Liver (tissue), 9 donors: ENCODE data around the gene LRPPRC. TPM values are rescaled to one million over a fixed set of nuclear protein-coding genes. Genes with fewer than 3 reads are reported as not detected.

Source experiments
- DNase-seq: peaks from one replicate; pipeline ENCODE4 v3.0.0-alpha.2; 2017; ENCODE audit warnings: low spot score
- H3K27ac ChIP-seq, 2 donors: one replicate each; pipeline ENCODE4 v1.7.0; 2013; ENCODE audit warnings: inconsistent platforms in 2 of 2, low read length in 2 of 2, control low read depth in 1 of 2, low read depth in 1 of 2, mild to moderate bottlenecking in 1 of 2
- H3K27me3 ChIP-seq, 4 donors: one replicate each; pipeline versions ENCODE4 v1.6.1 to v1.7.0; 2013; ENCODE audit warnings: low read length in 3 of 4, inconsistent platforms in 1 of 4, mild to moderate bottlenecking in 1 of 4, moderate library complexity in 1 of 4; ENCODE audit not compliant: control insufficient read depth in 4 of 4, insufficient read depth in 4 of 4
- H3K36me3 ChIP-seq, 4 donors: one replicate each; pipeline versions ENCODE4 v1.6.1 to v1.7.0; 2013; ENCODE audit warnings: low read length in 3 of 4, mild to moderate bottlenecking in 3 of 4, low read depth in 1 of 4, moderate library complexity in 1 of 4; ENCODE audit not compliant: control insufficient read depth in 4 of 4, insufficient read depth in 3 of 4
- H3K4me1 ChIP-seq, 4 donors: one replicate each; pipeline versions ENCODE4 v1.6.1 to v1.7.0; 2013; ENCODE audit warnings: low read length in 3 of 4, mild to moderate bottlenecking in 3 of 4, moderate library complexity in 1 of 4; ENCODE audit not compliant: control insufficient read depth in 4 of 4, insufficient read depth in 4 of 4
- H3K4me3 ChIP-seq, 3 donors: one replicate each; pipeline versions ENCODE4 v1.6.1 to v1.7.0; 2013; ENCODE audit warnings: low read length in 3 of 3, control low read depth in 1 of 3, low read depth in 1 of 3, mild to moderate bottlenecking in 1 of 3
- H3K9ac ChIP-seq, 2 donors: one replicate each; pipeline ENCODE4 v1.7.0; 2013; ENCODE audit warnings: low read length in 2 of 2, mild to moderate bottlenecking in 2 of 2, moderate library complexity in 2 of 2, control low read depth in 1 of 2, low read depth in 1 of 2
- H3K9me3 ChIP-seq, 4 donors: one replicate each; pipeline versions ENCODE4 v1.6.1 to v1.7.0; 2013; ENCODE audit warnings: low read length in 3 of 4; ENCODE audit not compliant: control insufficient read depth in 4 of 4
- ATF3 ChIP-seq: IDR thresholded peaks from 2 replicates; pipeline ENCODE4 v1.6.1; 2016; ENCODE audit warnings: antibody characterized with exemption
- CTCF ChIP-seq: fragments of 150-350 bp; IDR thresholded peaks from 2 replicates; pipeline ENCODE4 v1.5.1; 2017; ENCODE audit warnings: improper control_type of control experiment, low read depth, low read length; ENCODE audit not compliant: missing input control
- EGR1 ChIP-seq, 2 donors: IDR thresholded peaks; 2 replicates each; pipeline ENCODE4 v1.6.1; 2016 to 2018; ENCODE audit warnings: antibody characterized with exemption in 2 of 2, low read depth in 2 of 2
- FOXA1 ChIP-seq: IDR thresholded peaks from 2 replicates; pipeline ENCODE4 v1.6.1; 2016; ENCODE audit warnings: antibody characterized with exemption
- FOXA2 ChIP-seq: IDR thresholded peaks from 2 replicates; pipeline ENCODE4 v1.6.1; 2016; ENCODE audit warnings: antibody characterized with exemption
- GABPA ChIP-seq, 2 donors: IDR thresholded peaks in 1 of 2; conservative IDR thresholded peaks in 1 of 2; 2 replicates each; pipeline ENCODE4 v1.6.1; 2016; ENCODE audit warnings: antibody characterized with exemption in 2 of 2, mild to moderate bottlenecking in 1 of 2, moderate library complexity in 1 of 2
- HNF4A ChIP-seq, 2 donors: conservative IDR thresholded peaks; 2 replicates each; pipeline ENCODE4 v1.6.1; 2016; ENCODE audit warnings: antibody characterized with exemption in 2 of 2, mild to moderate bottlenecking in 2 of 2
- HNF4G ChIP-seq: IDR thresholded peaks from 2 replicates; pipeline ENCODE4 v1.6.1; 2016; ENCODE audit warnings: antibody characterized with exemption
- JUND ChIP-seq, 2 donors: IDR thresholded peaks; 2 replicates each; pipeline ENCODE4 v1.6.1; 2016; ENCODE audit warnings: antibody characterized with exemption in 2 of 2
- NR2F2 ChIP-seq: IDR thresholded peaks from 2 replicates; pipeline ENCODE4 v1.6.1; 2016; ENCODE audit warnings: antibody characterized with exemption
- RAD21 ChIP-seq, 2 donors: IDR thresholded peaks; 2 replicates each; pipeline ENCODE4 v1.6.1; 2016; ENCODE audit warnings: antibody characterized with exemption in 2 of 2, mild to moderate bottlenecking in 2 of 2
- RXRA ChIP-seq, 2 donors: IDR thresholded peaks; 2 replicates each; pipeline ENCODE4 v1.6.1; 2017 to 2018; ENCODE audit warnings: antibody characterized with exemption in 2 of 2, mild to moderate bottlenecking in 1 of 2
- SP1 ChIP-seq: IDR thresholded peaks from 2 replicates; pipeline ENCODE4 v1.6.1; 2018; ENCODE audit warnings: antibody characterized with exemption, mild to moderate bottlenecking
- TAF1 ChIP-seq: conservative IDR thresholded peaks from 2 replicates; pipeline ENCODE4 v1.6.1; 2016; ENCODE audit warnings: antibody characterized with exemption, mild to moderate bottlenecking
- YY1 ChIP-seq: IDR thresholded peaks from 2 replicates; pipeline ENCODE4 v1.6.1; 2016; ENCODE audit warnings: antibody characterized with exemption, mild to moderate bottlenecking
- ZBTB33 ChIP-seq: IDR thresholded peaks from 2 replicates; pipeline ENCODE4 v1.6.1; 2016; ENCODE audit warnings: antibody characterized with exemption
- WGBS: extraction: QIAGEN DNeasy Blood & Tissue Kit; methylation state at CpG from one replicate; pipeline ENCODE4 v1.1.7; 2013; 5-methylcytosine and 5-hydroxymethylcytosine counted together
- polyA plus RNA-seq, 2 donors: library from polyadenylated mRNA; stranded (reverse) in 1 of 2; unstranded in 1 of 2; fragments of 200-250 nt in 1 of 2; fragments of >200 nt in 1 of 2; fragmentation: Nextera tagmentation in 1 of 2; extraction: Ambion mirVana in 1 of 2; gene quantifications; one replicate each; pipeline versions ENCODE4 v1.2.1 to v1.2.3, GENCODE V29; 2013 to 2015
- total RNA-seq, 2 donors: library from RNA; depleted of rRNA; stranded (reverse); fragments of >200 nt; gene quantifications; one replicate each; pipeline ENCODE4 v1.2.3, GENCODE V29; 2014
- TF ChIP-seq, protein P1 (sequence below): IDR thresholded peaks from 2 replicates; pipeline ENCODE4 v1.6.1; 2016; ENCODE audit warnings: antibody characterized with exemption, mild to moderate bottlenecking
- TF ChIP-seq, protein P2 (sequence below): IDR thresholded peaks from 2 replicates; pipeline ENCODE4 v1.6.1; 2016; ENCODE audit warnings: antibody characterized with exemption
- donor health status: healthy.
- donor health status: healthy.
- donor health status: healthy.
- donor health status: healthy.
- donor health status: healthy.

LRPPRC gene
- total and polyA plus RNA-seq, 4 donors: 24.5 to 62.3 (median 34.4) TPM

DNA sequence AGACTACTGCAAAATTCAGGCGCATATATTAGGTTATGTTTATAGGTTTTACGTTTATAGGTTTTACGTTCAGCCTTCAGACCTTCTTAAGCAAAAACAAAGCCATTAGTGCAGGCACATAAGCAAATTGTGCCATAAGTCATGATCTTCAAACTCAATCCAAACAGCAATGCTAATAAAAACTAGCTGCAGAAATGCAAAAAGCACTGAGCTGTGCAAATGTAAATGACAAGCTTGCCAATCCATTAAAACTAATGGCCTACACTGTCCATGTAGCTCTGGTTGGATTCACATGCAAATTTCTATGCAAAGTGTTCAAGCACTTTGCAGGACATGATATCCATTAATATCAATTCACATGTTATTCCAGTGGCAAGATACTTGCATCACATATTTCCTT, 50.9 kb downstream of the LRPPRC start:
- DNase-seq: no peak
- TF ChIP-seq ZBTB33 (no peak), FOXA2 (no peak), CTCF (no peak), FOXA1 (no peak), NR2F2 (no peak), HNF4G (no peak), RXRA (IDR thresholded peaks at IDR 0.05) (no peak), SP1 (no peak), GABPA (IDR thresholded peaks at IDR 0.05 in 1 of 2, conservative IDR thresholded peaks at IDR 0.05 in 1 of 2) (no peak), ATF3 (no peak), TAF1 (no peak), YY1 (no peak), EGR1 (IDR thresholded peaks at IDR 0.05; ENCODE audit: low read depth in 2 of 2) (no peak), RAD21 (IDR thresholded peaks at IDR 0.05) (no peak), JUND (IDR thresholded peaks at IDR 0.05) (no peak), HNF4A (conservative IDR thresholded peaks at IDR 0.05) (no peak)
- TF ChIP-seq, protein P1, sequence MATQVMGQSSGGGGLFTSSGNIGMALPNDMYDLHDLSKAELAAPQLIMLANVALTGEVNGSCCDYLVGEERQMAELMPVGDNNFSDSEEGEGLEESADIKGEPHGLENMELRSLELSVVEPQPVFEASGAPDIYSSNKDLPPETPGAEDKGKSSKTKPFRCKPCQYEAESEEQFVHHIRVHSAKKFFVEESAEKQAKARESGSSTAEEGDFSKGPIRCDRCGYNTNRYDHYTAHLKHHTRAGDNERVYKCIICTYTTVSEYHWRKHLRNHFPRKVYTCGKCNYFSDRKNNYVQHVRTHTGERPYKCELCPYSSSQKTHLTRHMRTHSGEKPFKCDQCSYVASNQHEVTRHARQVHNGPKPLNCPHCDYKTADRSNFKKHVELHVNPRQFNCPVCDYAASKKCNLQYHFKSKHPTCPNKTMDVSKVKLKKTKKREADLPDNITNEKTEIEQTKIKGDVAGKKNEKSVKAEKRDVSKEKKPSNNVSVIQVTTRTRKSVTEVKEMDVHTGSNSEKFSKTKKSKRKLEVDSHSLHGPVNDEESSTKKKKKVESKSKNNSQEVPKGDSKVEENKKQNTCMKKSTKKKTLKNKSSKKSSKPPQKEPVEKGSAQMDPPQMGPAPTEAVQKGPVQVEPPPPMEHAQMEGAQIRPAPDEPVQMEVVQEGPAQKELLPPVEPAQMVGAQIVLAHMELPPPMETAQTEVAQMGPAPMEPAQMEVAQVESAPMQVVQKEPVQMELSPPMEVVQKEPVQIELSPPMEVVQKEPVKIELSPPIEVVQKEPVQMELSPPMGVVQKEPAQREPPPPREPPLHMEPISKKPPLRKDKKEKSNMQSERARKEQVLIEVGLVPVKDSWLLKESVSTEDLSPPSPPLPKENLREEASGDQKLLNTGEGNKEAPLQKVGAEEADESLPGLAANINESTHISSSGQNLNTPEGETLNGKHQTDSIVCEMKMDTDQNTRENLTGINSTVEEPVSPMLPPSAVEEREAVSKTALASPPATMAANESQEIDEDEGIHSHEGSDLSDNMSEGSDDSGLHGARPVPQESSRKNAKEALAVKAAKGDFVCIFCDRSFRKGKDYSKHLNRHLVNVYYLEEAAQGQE: no peak
- TF ChIP-seq, protein P2, sequence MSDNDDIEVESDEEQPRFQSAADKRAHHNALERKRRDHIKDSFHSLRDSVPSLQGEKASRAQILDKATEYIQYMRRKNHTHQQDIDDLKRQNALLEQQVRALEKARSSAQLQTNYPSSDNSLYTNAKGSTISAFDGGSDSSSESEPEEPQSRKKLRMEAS: no peak
- Histone ChIP-seq H3K9ac (no peak overlapping the region), H3K27ac (no peak overlapping the region), H3K4me1 (no peaks in the 10 kb centered on the region), H3K9me3 (no peaks in the 10 kb centered on the region), H3K4me3 (no peak overlapping the region), H3K27me3 (no peaks in the 10 kb centered on the region), H3K36me3 (peaks cover 7 to 59% (median 48%) of the 10 kb centered on the region in 4 donors)
- 97% methylated on average over 3 of the region's 3 CpGs for WGBS
